ENCODE results near the gene HOXD10. TPM values are rescaled to one million over a fixed set of nuclear protein-coding genes. Genes with fewer than 3 reads are reported as not detected.

Gene HOXD10
- total and polyA plus RNA-seq, 9 of the 15 experiments (the other 6 are each of a cell fraction or from before 2014, with no cell fraction given), result not detected

DNA sequence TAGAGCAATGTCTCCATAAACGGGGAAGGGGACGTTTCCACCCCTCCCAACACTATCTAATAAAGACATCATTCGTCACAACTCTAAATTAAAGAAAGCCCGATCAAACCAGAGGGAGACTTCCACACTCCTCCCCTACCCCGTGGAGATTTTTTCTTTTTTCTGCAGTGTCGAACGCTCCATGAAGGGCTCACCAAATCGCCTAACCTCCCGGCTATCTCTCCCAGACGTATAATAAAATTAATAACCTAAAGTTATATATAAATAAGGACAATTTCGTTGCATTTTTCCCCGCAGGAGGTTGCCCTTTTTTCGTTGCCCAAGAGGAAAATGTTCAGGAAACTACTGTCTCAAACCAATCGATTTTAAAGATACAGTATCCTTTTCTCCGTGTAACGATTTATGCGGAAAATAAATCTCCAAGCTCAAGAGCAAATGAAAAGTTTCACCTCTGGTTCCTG lies 35.2 kb upstream of the HOXD10 start:
- BruUV-seq (replicated peaks), result no TSS peak
- H4K20me1 ChIP-seq (replicated peaks; ENCODE audit: control insufficient read depth, insufficient read depth, low read length), result peaks cover 4% of the 10 kb centered on the region; the same call in 1 of the 2 replicates
- no peak overlapping the region for H3K4me3 ChIP-seq
- no peak overlapping the region for H3K27ac ChIP-seq (ENCODE audit: extremely low read depth, low read depth, low read length)
- no peak overlapping the region for H3K4me2 ChIP-seq (ENCODE audit: insufficient read depth, low read length)
- H3K9me1 ChIP-seq (ENCODE audit: control insufficient read depth, insufficient read depth, low read length), result no peaks in the 10 kb centered on the region
- H3K9ac ChIP-seq (ENCODE audit: insufficient read depth in 1 of 2, low read depth in 2 of 2, low read length in 2 of 2), result no peak overlapping the region
- 38% methylated on average over 17 of the region's 17 CpGs for WGBS (ENCODE audit: insufficient coverage, low coverage, missing lambda C conversion rate)
- DNase-seq (ENCODE audit: extremely low read depth in 1 of 4, low spot score in 3 of 4) (no peak), FAIRE-seq (no peak), ATAC-seq (no peak)
- H3K27me3 ChIP-seq (ENCODE audit: control insufficient read depth in 2 of 2, insufficient read depth in 2 of 2, low read length in 2 of 2), result peaks cover 48 to 76% of the 10 kb centered on the region in 2 experiments
- H3K4me1 ChIP-seq (replicated peaks in 1 of 2; ENCODE audit: control insufficient read depth in 2 of 2, insufficient read depth in 2 of 2, low read length in 2 of 2), result peaks cover 0 to 39% of the 10 kb centered on the region in 2 experiments; a peak in 3 of 5 replicates
- no peak for TF ChIP-seq BRF1 (IDR thresholded peaks at IDR 0.05; ENCODE audit: borderline replicate concordance, extremely low read depth, insufficient read length)
- TF ChIP-seq, protein P1, sequence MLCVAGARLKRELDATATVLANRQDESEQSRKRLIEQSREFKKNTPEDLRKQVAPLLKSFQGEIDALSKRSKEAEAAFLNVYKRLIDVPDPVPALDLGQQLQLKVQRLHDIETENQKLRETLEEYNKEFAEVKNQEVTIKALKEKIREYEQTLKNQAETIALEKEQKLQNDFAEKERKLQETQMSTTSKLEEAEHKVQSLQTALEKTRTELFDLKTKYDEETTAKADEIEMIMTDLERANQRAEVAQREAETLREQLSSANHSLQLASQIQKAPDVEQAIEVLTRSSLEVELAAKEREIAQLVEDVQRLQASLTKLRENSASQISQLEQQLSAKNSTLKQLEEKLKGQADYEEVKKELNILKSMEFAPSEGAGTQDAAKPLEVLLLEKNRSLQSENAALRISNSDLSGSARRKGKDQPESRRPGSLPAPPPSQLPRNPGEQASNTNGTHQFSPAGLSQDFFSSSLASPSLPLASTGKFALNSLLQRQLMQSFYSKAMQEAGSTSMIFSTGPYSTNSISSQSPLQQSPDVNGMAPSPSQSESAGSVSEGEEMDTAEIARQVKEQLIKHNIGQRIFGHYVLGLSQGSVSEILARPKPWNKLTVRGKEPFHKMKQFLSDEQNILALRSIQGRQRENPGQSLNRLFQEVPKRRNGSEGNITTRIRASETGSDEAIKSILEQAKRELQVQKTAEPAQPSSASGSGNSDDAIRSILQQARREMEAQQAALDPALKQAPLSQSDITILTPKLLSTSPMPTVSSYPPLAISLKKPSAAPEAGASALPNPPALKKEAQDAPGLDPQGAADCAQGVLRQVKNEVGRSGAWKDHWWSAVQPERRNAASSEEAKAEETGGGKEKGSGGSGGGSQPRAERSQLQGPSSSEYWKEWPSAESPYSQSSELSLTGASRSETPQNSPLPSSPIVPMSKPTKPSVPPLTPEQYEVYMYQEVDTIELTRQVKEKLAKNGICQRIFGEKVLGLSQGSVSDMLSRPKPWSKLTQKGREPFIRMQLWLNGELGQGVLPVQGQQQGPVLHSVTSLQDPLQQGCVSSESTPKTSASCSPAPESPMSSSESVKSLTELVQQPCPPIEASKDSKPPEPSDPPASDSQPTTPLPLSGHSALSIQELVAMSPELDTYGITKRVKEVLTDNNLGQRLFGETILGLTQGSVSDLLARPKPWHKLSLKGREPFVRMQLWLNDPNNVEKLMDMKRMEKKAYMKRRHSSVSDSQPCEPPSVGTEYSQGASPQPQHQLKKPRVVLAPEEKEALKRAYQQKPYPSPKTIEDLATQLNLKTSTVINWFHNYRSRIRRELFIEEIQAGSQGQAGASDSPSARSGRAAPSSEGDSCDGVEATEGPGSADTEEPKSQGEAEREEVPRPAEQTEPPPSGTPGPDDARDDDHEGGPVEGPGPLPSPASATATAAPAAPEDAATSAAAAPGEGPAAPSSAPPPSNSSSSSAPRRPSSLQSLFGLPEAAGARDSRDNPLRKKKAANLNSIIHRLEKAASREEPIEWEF (CRISPR knock-in tag; IDR thresholded peaks at IDR 0.05), result 0 out of 2 replicates have a peak, but pooled peaks have one; percentile 25
- in situ Hi-C loops (cut with MboI) (loop anchor here (10.0 to 25.0 kb wide), 2 partner anchors 657 to 1044 kb away; no protein-coding TSS in a partner anchor), intact Hi-C loops (cut with micrococcal nuclease) (no loop called here)
- H3K9me3 ChIP-seq (replicated peaks; ENCODE audit: control insufficient read depth, insufficient read depth, low read depth, low read length), result peaks cover 10% of the 10 kb centered on the region
- CTCF ChIA-PET (ENCODE audit: low intra/inter-chr PET ratio), result interaction anchor here (3.8 kb wide), 1 partner anchor 391 kb away, joined by 36 read pairs; no protein-coding TSS in a partner anchor
- POLR2A ChIA-PET, result no interaction called here
- no peaks in the 10 kb centered on the region for H3K36me3 ChIP-seq (ENCODE audit: control insufficient read depth, insufficient read depth, low read length)
- no peak overlapping the region for H2AFZ ChIP-seq (ENCODE audit: low read depth, low read length)
- no peaks in the 10 kb centered on the region for H3K79me2 ChIP-seq (ENCODE audit: control insufficient read depth, insufficient read depth, low read length)
